RWPE2 (cell line): ENCODE measurements around the gene SUGCT.

ENCODE experiments used
- ATAC-seq: fragments of 200-7000 bp; cut with Tn5 transposase; 3 replicates; pipeline ENCODE4 v1.9.1; 2021; ENCODE audit warnings: low read depth
- DNase-seq: peaks from one replicate; pipeline ENCODE4 v3.0.0-alpha.2; 2020; ENCODE audit warnings: low spot score
- H3K27ac ChIP-seq: fragments of 450-650 bp; 2 replicates; pipeline ENCODE4 v1.5.1; 2017; ENCODE audit warnings: mild to moderate bottlenecking; ENCODE audit not compliant: poor library complexity, severe bottlenecking
- H3K27me3 ChIP-seq: fragments of 250-450 bp; sonication (Bioruptor Pico); 2 replicates; pipeline ENCODE4 v1.5.1; 2021; ENCODE audit warnings: mild to moderate bottlenecking, moderate library complexity; ENCODE audit not compliant: insufficient read depth, poor library complexity, severe bottlenecking
- H3K36me3 ChIP-seq: fragments of 250-450 bp; sonication (Bioruptor Pico); 2 replicates; pipeline ENCODE4 v1.5.1; 2020; ENCODE audit warnings: low read depth, mild to moderate bottlenecking, moderate library complexity
- H3K4me1 ChIP-seq: fragments of 250-450 bp; sonication (Bioruptor Pico); 2 replicates; pipeline ENCODE4 v1.5.1; 2021; ENCODE audit warnings: mild to moderate bottlenecking, moderate library complexity; ENCODE audit not compliant: insufficient read depth, poor library complexity, severe bottlenecking
- H3K4me3 ChIP-seq: fragments of 250-450 bp; sonication (Bioruptor Pico); 2 replicates; pipeline ENCODE4 v1.5.1; 2021; ENCODE audit warnings: mild to moderate bottlenecking, moderate library complexity; ENCODE audit not compliant: severe bottlenecking
- H3K9me3 ChIP-seq: fragments of 250-450 bp; sonication (Bioruptor Pico); 2 replicates; pipeline ENCODE4 v1.5.1; 2021; ENCODE audit warnings: mild to moderate bottlenecking, moderate library complexity; ENCODE audit not compliant: severe bottlenecking
- CTCF ChIP-seq: fragments of 450-650 bp; IDR thresholded peaks from one replicate; pipeline ENCODE4 v1.5.1; 2017; ENCODE audit warnings: mild to moderate bottlenecking, moderate library complexity; ENCODE audit not compliant: poor library complexity, severe bottlenecking

SUGCT gene

GRCh38 chr7:40659231-40659630 lies 524.4 kb downstream of the SUGCT start:
- Histone ChIP-seq H3K4me1 (no peaks in the 10 kb centered on the region), H3K9me3 (no peaks in the 10 kb centered on the region), H3K27me3 (no peaks in the 10 kb centered on the region), H3K27ac (no peak overlapping the region), H3K36me3 (no peaks in the 10 kb centered on the region), H3K4me3 (no peak overlapping the region)
- no peak for TF ChIP-seq CTCF
- ATAC-seq (no peak), DNase-seq (no peak)

GRCh38 chr7:40673285-40673684 lies 538.5 kb downstream of the SUGCT start:
- no peaks in the 10 kb centered on the region for H3K36me3 ChIP-seq
- H3K9me3 ChIP-seq, result no peaks in the 10 kb centered on the region
- peaks cover 20% of the 10 kb centered on the region for H3K4me1 ChIP-seq
- no peak for TF ChIP-seq CTCF
- no peak overlapping the region for H3K4me3 ChIP-seq
- no peaks in the 10 kb centered on the region for H3K27me3 ChIP-seq
- H3K27ac ChIP-seq, result no peak overlapping the region
- ATAC-seq, result peak; percentile 67; the same call in 2 of the 3 replicates
- no peak for DNase-seq

GRCh38 chr7:40674316-40674715 lies 539.5 kb downstream of the SUGCT start:
- DNase-seq, result no peak
- Histone ChIP-seq H3K36me3 (no peaks in the 10 kb centered on the region), H3K27me3 (no peaks in the 10 kb centered on the region), H3K4me1 (peaks cover 20% of the 10 kb centered on the region), H3K27ac (no peak overlapping the region), H3K9me3 (no peaks in the 10 kb centered on the region), H3K4me3 (no peak overlapping the region)
- ATAC-seq, result no peak
- TF ChIP-seq CTCF, result no peak

- Histone ChIP-seq H3K9me3 (no peaks in the 10 kb centered on the region), H3K27me3 (no peaks in the 10 kb centered on the region), H3K4me1 (peaks cover 20% of the 10 kb centered on the region), H3K27ac (no peak overlapping the region), H3K4me3 (no peak overlapping the region), H3K36me3 (no peaks in the 10 kb centered on the region)
- TF ChIP-seq CTCF, result no peak
- DNase-seq (no peak), ATAC-seq (peak; percentile 66)
Observed at GRCh38 chr7:40675741-40676140, 540.9 kb downstream of the SUGCT start.

GRCh38 chr7:40676221-40676620 lies 541.4 kb downstream of the SUGCT start:
- no peak overlapping the region for H3K4me3 ChIP-seq
- ATAC-seq (peak; percentile 54; the same call in 2 of the 3 replicates), DNase-seq (no peak)
- no peak overlapping the region for H3K27ac ChIP-seq
- no peaks in the 10 kb centered on the region for H3K27me3 ChIP-seq
- H3K4me1 ChIP-seq, result peaks cover 20% of the 10 kb centered on the region
- no peaks in the 10 kb centered on the region for H3K9me3 ChIP-seq
- TF ChIP-seq CTCF, result no peak
- H3K36me3 ChIP-seq, result no peaks in the 10 kb centered on the region
